GM18858 (cell line): Measurements from ENCODE around the gene ZNF416.

ENCODE experiments used
- ATAC-seq: cut with Tn5 transposase; IDR thresholded peaks from one replicate; pipeline ENCODE4 v1.9.1; 2021; ENCODE audit not compliant: unreplicated experiment

The ZNF416 gene

DNA sequence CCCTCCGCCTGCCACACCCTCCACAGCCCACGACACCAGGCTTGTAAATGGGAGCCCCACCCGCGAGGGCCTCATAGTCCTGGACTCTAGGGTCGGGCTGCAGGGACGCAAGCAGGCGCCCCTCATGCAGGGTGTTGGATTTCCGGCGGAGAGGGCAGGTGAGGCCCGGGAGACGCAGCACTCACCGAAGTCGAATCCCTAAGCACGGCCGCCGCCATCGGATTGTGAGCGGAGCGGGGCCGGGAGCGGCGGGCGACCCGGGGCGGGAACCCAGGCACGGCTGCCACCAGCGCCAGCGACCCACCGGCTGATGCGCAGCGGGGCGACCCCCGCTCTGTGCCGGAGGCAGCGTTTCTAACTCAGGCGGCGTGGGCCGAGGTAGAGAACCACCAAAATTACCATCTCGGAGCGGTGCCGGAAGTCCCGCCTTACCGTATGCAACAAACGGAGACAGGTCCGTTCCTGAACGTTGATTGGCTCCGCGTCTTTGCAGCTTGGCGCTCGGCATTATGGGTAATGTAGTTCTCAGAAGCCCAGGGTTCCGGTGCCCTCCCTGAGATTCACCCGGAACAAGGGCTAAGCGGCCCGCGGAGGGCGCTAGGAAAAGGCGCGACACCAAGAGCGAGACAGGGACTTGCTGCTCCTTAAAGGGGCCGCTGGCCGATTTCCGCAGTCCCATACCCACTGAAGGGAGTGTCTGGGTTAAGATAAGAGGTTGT is at the start of gene ZNF416:
TSS of gene ZNF416 (minus strand) at position 425 of the 719 bp plus-strand sequence. CDS start at position 218, 207 bp downstream.
- ATAC-seq = peak; percentile 74

GRCh38 chr19:57623091-57623490 is 44.4 kb upstream of the ZNF416 start:
- no peak for ATAC-seq

- ATAC-seq = no peak
Observed at GRCh38 chr19:57620673-57621348, 42.1 kb upstream of the ZNF416 start.

GRCh38 chr19:57615346-57615745 is 36.6 kb upstream of the ZNF416 start:
- ATAC-seq = no peak

GRCh38 chr19:57613941-57614743 is 35.4 kb upstream of the ZNF416 start, which contains the start of gene ZNF134:
ZNF134 (plus strand) TSS chr19:57614242; CDS start chr19:57619469, 5,227 bp downstream.
- peak; percentile 84 for ATAC-seq

- ATAC-seq = no peak
Observed at GRCh38 chr19:57611113-57611512, 32.4 kb upstream of the ZNF416 start.

- no peak for ATAC-seq
Observed at GRCh38 chr19:57606931-57607330, 28.2 kb upstream of the ZNF416 start.

DNA sequence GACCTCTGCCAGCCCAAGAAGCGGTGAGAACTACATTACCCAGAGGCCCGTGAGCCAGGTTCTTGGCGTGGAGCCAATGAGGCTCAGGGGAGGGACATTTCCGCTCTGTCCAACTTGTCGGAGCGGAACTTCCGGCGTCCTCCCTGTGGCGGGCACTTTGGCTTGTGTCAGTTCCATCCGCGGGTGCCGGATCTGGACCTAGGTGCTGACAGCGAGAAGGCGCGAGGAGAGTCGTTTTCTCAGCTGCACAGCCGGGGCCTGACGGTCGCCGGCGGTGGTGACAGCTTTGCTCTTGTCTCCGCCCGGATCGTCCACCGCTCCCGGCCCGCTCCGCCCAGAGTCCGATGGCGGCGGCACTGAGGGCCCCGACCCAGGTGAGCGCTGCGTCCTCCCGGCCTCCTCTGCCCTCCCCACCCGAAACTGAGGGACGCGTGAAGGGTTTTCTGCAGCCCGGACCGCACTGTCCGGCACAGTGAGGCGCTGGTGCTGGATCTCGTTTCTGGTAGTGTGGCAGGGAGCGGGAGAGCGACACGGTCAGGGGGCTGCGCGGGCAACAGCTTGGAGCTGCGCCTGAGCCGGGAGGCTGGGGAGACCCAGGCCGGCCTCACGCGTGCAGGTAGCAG is 21.2 kb upstream of the ZNF416 start, which contains the start of gene ZNF530:
TSS of gene ZNF530 (plus strand) at position 125 of the 623 bp plus-strand sequence. CDS start 4,461 bp downstream, outside the sequence.
- ATAC-seq = peak; percentile 73

DNA sequence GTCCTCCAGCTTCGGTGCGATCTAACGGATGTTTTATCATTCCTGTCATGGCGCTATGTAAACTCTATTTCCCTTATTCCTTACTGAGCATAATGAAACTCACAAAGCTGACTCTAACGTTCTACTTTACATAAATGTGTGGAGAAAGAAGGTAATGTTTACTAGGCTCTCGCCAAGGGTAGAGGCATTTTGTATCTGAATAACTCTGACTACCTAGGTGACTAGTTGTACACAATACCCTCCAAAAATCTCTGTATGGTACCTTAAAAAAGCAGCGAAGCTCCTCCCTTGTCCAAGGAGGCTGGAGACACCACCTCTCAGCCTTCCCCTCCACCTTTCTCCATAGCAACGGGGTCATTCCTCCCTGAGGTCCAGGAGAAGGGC is 20.7 kb upstream of the ZNF416 start:
- ATAC-seq = no peak

DNA sequence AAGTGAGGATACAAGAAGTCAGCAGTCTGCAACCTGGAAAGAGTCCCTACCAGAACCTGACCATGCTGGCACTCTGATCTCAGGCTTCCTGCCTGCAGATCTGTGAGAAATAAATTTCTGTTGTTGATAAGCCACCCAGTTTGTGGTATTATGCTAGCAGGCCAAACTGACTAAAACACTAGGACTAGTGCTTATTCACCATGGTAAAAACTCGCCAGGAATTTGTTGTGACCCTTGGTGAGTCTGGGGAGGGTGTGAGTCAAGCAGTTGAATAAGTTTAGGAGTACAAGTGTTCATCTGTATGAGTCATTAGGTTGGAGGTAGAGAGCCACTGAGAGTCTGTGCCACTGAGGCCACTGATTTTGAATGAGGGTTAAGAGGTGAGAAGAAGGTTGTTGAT is 8.8 kb upstream of the ZNF416 start:
- ATAC-seq = no peak

GRCh38 chr19:57583521-57584416 is 5.1 kb upstream of the ZNF416 start, which contains the start of gene ZIK1:
ZIK1 (plus strand) TSS chr19:57584145; CDS start chr19:57584357, 212 bp downstream.
- ATAC-seq = peak; percentile 73

- ATAC-seq = no peak
Observed at GRCh38 chr19:57583104-57583520, 4.4 kb upstream of the ZNF416 start.

DNA sequence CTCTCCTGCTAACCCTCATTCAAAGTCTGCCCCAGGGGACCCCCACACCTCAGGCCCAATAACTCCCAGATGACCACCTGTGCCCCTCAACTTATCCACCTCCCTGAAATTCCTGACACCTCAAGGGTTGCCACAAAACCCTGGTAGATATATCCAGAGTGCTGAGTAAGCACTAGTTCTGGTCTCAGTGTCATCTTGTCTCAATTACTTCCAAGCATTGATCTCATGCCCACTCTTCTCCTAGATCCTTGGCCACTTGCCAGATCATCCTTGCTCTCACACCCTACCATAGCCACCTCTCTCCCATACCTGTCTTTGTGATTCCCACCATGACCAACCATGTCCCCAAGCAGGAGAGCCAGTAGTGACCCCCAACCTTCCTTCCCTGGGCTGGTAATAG is 2.0 kb downstream of the ZNF416 start:
- ATAC-seq = no peak

DNA sequence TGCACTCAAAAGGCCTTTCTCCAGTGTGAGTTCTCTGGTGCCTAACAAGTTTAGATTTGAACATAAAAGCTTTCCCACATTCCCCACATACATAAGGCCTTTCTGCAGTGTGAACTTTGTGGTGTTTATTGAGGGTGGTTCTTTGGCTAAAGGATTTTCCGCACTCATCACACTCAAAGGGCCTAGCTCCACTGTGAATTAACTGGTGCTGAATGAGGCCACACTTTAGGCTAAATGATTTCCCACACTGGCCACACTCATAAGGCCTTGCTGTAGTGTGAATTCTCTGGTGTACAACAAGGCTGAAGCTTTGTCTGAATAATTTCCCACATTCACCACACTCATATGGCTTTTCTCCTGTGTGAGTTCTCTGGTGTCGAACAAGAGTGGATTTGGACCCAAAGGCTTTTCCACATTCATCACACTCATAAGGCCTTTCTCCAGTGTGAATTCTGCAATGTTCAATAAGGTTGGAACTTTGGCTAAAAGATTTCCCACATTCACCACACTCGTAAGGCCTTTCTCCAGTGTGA is 6.2 kb downstream of the ZNF416 start:
- no peak for ATAC-seq

DNA sequence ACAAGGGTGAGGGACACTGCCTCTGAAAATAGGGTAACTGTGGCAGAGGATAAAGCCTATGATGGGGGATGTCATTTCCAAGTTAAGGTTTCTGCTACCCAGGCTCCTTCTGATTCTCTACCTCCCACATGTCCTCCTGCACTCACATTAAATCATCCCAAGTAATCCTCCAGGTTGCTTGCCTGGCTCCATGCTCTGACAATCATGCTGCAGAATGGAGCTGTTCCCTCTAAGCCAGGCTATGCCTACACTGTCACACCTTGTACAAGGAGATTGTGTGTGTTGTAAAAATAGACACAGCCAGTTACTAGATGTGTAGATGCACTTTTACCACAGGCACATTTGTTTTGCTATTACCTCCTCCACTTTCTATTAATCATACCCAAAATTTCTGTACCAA is 8.0 kb downstream of the ZNF416 start:
- ATAC-seq = no peak

GRCh38 chr19:57566396-57567265 is 12.1 kb downstream of the ZNF416 start:
- ATAC-seq = no peak

- ATAC-seq = no peak
Observed at GRCh38 chr19:57563547-57563946, 15.2 kb downstream of the ZNF416 start.

- ATAC-seq = no peak
Observed at GRCh38 chr19:57560049-57560491, 18.6 kb downstream of the ZNF416 start.
